ENCODE data around the gene ENTREP3. TPM values are rescaled to one million over a fixed set of nuclear protein-coding genes. Genes with fewer than 3 reads are reported as not detected.

The ENTREP3 gene
- 11.8 and 15.3 TPM in 2 replicates for total RNA-seq

GRCh38 chr1:155255243-155256007 lies at the start of gene ENTREP3:
Gene ENTREP3 (minus strand): TSS chr1:155255483. CDS start chr1:155254877, 606 bp downstream.

DNA sequence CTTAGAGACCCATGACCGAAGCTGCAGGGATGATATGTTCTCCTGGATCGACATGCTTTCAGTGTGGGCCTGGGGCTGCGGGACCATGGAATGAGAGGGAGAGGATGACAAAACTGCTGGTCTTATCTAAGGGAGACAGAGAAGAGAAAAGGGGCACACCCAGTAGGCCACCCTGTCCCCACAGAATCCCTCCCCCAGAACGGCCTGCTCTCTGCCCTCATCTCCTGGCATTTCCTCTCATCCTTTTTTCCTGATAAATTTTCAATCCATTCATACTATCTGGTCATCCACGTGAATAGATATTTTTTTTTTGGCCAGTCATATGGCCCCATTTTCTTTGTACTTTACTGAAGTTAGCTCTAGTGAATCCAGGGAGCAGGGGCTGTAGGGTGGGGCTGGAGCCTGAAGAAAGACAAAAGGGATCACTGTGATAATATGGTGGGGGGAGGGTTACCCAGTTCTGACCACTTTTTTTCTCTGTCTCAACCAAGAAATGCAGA lies 46.1 kb upstream of the ENTREP3 start, which contains the start of gene PKLR:
Gene PKLR (minus strand): TSS at position 97 of the 500 bp plus-strand sequence. CDS start 43 bp downstream, at position 54.

GRCh38 chr1:155277070-155277901 lies 22.0 kb upstream of the ENTREP3 start, which contains the start of gene HCN3:
Gene HCN3 (plus strand): TSS chr1:155277463. CDS start chr1:155277591, 128 bp downstream.

DNA sequence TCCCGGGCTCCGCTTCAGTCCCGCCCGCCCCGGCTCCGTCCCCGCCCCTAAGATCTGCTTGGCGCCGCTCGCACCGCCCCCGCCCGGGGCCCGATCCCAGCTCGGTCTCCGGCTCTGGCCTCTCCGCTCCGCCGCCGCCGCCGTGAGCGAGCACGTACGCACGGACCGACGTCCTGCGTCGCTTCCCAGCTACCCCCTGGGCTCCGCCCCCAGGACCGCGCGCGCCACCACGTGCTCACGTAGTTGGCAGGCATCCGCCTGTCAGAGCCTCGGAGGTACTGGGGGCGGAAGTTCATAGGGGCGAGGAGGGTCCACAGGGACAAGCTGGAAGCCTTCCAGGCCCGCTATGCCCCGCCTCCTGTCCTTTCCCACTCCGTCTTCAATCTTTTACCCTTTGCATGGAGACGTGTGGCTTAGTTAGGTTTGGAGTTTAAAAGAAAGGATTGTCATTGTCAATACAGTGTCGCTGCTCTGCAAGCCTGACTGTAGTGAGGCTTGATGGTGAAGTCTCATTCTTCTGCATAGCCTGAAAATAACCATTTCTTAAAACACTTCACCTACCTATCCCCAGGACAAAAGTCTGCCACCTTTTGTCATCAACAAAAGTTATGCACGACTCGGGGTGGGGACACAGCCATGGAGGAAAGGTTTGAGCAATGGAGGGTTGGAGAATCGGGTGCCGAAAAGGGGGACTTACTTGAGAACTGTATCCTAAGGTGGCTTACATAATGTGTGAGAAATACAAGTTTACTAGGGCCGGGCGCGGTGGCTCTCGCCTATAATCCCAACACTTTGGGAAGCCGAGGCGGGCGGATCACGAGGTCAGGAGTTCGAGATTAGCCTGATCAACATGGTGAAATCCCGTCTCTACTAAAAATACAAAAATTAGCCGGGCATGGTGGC lies 18.3 kb upstream of the ENTREP3 start, which contains the start of gene CLK2:
Gene CLK2 (minus strand): TSS at position 162 of the 903 bp plus-strand sequence. CDS start 2,527 bp downstream, outside the sequence.

GRCh38 chr1:155261852-155262673 lies 6.8 kb upstream of the ENTREP3 start, which contains the start of gene SCAMP3:
Gene SCAMP3 (minus strand): TSS chr1:155262360. CDS start chr1:155262151, 209 bp downstream.

DNA sequence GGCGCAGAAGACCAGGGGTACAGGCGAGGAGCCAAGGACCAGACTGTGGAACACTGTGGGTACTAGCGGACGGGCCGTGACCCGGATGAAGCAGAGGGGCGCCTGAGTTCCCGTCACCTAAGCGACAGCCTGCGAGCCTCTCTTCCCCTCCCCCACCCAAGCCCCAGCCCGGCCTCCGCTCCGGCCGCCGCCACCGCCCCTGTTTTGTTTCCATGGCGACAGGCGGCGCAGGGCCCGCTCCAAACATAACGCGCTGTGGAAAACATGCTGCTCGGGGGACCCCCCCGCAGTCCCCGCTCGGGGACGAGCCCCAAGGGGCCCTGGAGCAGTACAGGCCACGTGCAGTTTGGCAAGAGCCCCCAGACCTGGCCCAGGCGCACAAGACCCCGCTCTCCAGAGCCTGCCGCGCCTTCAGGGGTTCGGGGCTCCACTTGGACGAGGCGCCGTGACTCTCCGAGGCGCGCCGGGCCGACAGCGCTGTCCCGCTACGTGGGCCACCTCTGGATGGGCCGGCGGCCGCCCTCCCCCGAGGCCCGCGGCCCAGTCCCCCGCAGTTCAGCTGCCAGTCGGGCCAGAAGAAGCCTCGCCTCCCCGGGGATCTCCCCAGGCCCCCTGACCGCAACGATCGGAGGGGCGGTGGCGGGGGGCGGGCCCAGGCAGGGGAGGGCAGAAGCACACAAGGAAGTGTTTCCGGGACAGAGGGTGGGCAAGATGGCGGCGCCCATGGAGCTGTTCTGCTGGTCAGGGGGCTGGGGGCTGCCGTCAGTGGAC lies 46.6 kb downstream of the ENTREP3 start, which contains the start of gene MTX1:
Gene MTX1 (plus strand): TSS at position 155 of the 771 bp plus-strand sequence. CDS start 110 bp downstream, at position 265.

DNA sequence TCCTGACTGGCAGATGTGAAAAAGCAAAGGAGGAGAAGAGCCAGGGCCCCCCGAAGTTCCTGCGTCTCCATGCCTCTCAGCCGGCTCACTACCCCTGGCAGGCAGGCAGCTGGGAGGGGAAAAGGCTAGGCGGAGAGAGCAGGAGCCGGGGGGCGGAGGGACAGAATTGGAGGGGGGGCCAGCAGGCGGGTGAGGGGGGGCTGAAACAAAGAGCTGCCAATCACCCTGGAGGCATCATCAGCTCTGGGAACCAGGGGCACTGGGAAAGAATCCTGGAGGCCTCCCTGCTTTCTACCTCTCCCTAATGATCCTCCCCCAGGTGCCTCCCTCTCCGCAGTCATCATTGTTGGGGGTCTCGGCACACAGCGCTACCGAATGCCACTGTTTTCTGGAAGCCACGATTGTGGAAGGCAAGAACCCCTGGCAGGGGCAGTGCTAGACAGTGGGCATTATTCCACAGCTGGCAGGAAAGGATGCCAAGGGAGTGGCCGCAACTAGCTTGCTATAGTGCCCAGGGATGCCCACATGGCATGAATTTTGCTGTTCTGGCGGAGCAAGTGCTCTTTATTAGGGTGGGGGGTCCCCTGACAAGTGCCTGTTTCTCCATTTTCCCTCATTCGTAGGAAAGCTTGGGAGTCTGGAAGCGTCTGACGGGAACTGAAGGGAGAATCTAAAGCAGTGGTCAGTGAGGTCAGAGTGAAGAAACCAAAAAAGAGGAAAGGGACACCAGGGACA lies 47.3 kb downstream of the ENTREP3 start, which contains the start of gene THBS3:
Gene THBS3 (minus strand): TSS at position 92 of the 735 bp plus-strand sequence. CDS start 21 bp downstream, at position 71.

Other genes starting within 250 kb of the ENTREP3 start
- 0.29 TPM in 1 of 2 replicates, not detected in the other for gene DCST2, start 221.7 kb downstream of the ENTREP3 start, total RNA-seq
- gene DCST1, start 221.7 kb downstream of the ENTREP3 start, total RNA-seq, result not detected in 2 replicates
- 172 and 268 TPM in 2 replicates for gene ADAM15, start 204.2 kb downstream of the ENTREP3 start, total RNA-seq
- gene EFNA4, start 191.7 kb downstream of the ENTREP3 start, total RNA-seq, result 4.0 and 7.0 TPM in 2 replicates
- 0.66 and 1.9 TPM in 2 replicates for gene EFNA3, start 176.6 kb downstream of the ENTREP3 start, total RNA-seq
- 30.5 and 45.1 TPM in 2 replicates for gene EFNA1, start 127.6 kb downstream of the ENTREP3 start, total RNA-seq
- 24.3 and 39.1 TPM in 2 replicates for gene SLC50A1, start 119.6 kb downstream of the ENTREP3 start, total RNA-seq
- gene DPM3, start 115.0 kb downstream of the ENTREP3 start, total RNA-seq, result 23.7 and 37.9 TPM in 2 replicates
- 77.7 and 105 TPM in 2 replicates for gene KRTCAP2, start 82.2 kb downstream of the ENTREP3 start, total RNA-seq
- gene TRIM46, start 81.6 kb downstream of the ENTREP3 start, total RNA-seq, result 5.7 and 7.2 TPM in 2 replicates
- gene THBS3, start 47.6 kb downstream of the ENTREP3 start, total RNA-seq, result 8.5 and 9.1 TPM in 2 replicates
- 36.7 and 43.9 TPM in 2 replicates for gene MTX1, start 46.8 kb downstream of the ENTREP3 start, total RNA-seq
- 36.3 and 45.4 TPM in 2 replicates for gene SCAMP3, start 6.9 kb upstream of the ENTREP3 start, total RNA-seq
- 33.8 and 34.6 TPM in 2 replicates for gene CLK2, start 18.0 kb upstream of the ENTREP3 start, total RNA-seq
- gene HCN3, start 22.0 kb upstream of the ENTREP3 start, total RNA-seq, result 0.40 and 0.65 TPM in 2 replicates
- gene PKLR, start 46.0 kb upstream of the ENTREP3 start, total RNA-seq, result not detected in 2 replicates
- gene FDPS, start 53.4 kb upstream of the ENTREP3 start, total RNA-seq, result 391 and 487 TPM in 2 replicates
- gene RUSC1, start 65.4 kb upstream of the ENTREP3 start, total RNA-seq, result 13.7 and 19.6 TPM in 2 replicates

Data from thoracic aorta endothelial cell (primary cell).